GM21381 (cell line): ENCODE data around the gene TPRKB.
"Not testable (repeated sequence)": the region's sequence is repeated elsewhere in the genome, so short reads cannot be mapped to it uniquely, and the experiment has no call there.

ENCODE experiments used
- ATAC-seq: cut with Tn5 transposase; IDR thresholded peaks from one replicate; pipeline ENCODE4 v1.9.1; 2021; ENCODE audit warnings: mild to moderate bottlenecking, moderate library complexity; ENCODE audit not compliant: unreplicated experiment

Gene TPRKB

GRCh38 chr2:73700661-73701447 lies 36.3 kb downstream of the TPRKB start:
- ATAC-seq, result no peak

GRCh38 chr2:73700131-73700611 lies 37.0 kb downstream of the TPRKB start:
- no peak for ATAC-seq

GRCh38 chr2:73699437-73699836 lies 37.7 kb downstream of the TPRKB start:
- ATAC-seq, result no peak

- ATAC-seq, result no peak
Measured at GRCh38 chr2:73698101-73698500, 39.0 kb downstream of the TPRKB start.

- no peak for ATAC-seq
Measured at GRCh38 chr2:73697606-73698005, 39.5 kb downstream of the TPRKB start.

- ATAC-seq, result not testable (repeated sequence)
Measured at GRCh38 chr2:73696985-73697384, 40.2 kb downstream of the TPRKB start.

GRCh38 chr2:73696521-73696920 lies 40.6 kb downstream of the TPRKB start:
- not testable (repeated sequence) for ATAC-seq

GRCh38 chr2:73690372-73691088 lies 46.6 kb downstream of the TPRKB start:
- peak; percentile 72 for ATAC-seq

- ATAC-seq, result not testable (repeated sequence)
Measured at GRCh38 chr2:73688494-73688893, 48.7 kb downstream of the TPRKB start.

GRCh38 chr2:73685764-73686438 lies 51.2 kb downstream of the TPRKB start:
- ATAC-seq, result no peak

- not testable (repeated sequence) for ATAC-seq
Measured at GRCh38 chr2:73684905-73685304, 52.2 kb downstream of the TPRKB start.

GRCh38 chr2:73684325-73684724 lies 52.8 kb downstream of the TPRKB start:
- ATAC-seq, result not testable (repeated sequence)

- not testable (repeated sequence) for ATAC-seq
Measured at GRCh38 chr2:73679951-73680571, 57.1 kb downstream of the TPRKB start.
